ENCODE data around the gene ERLIN1. TPM values are rescaled to one million over a fixed set of nuclear protein-coding genes. Genes with fewer than 3 reads are reported as not detected.

The ERLIN1 gene
- total and polyA plus RNA-seq, 4 donors, result 5.8 to 38.1 (median 27.3) TPM

GRCh38 chr10:100208276-100208675 lies 22.4 kb upstream of the ERLIN1 start:
- DNase-seq, result no peak
- H3K4me1 ChIP-seq (ENCODE audit: control insufficient read depth in 5 of 5, insufficient read depth in 5 of 5, low read length in 5 of 5), result no peaks in the 10 kb centered on the region
- no peaks in the 10 kb centered on the region for H3K9me3 ChIP-seq (ENCODE audit: control insufficient read depth in 4 of 4, insufficient read depth in 3 of 4, low read length in 3 of 4)
- 88 to 90% methylated on average over 9 of the region's 9 CpGs for WGBS, 2 donors
- no peak overlapping the region for H3K9ac ChIP-seq (ENCODE audit: insufficient read depth in 1 of 2, low read length in 2 of 2)
- no peak for ATAC-seq (ENCODE audit: insufficient read depth, low FRiP score)
- peaks cover 13 to 38% (median 26%) of the 10 kb centered on the region in 4 donors for H3K36me3 ChIP-seq (ENCODE audit: control insufficient read depth in 4 of 4, insufficient read depth in 4 of 4, low read length in 4 of 4)
- TF ChIP-seq CTCF (IDR thresholded peaks at IDR 0.05; ENCODE audit: control extremely low read depth, extremely low read depth), result no peak
- no peak overlapping the region for H3K4me3 ChIP-seq
- no peak overlapping the region for H3K27ac ChIP-seq (ENCODE audit: low read depth in 1 of 2, low read length in 1 of 2)
- H3K27me3 ChIP-seq (ENCODE audit: control insufficient read depth in 3 of 3, insufficient read depth in 3 of 3, low read length in 2 of 3), result no peaks in the 10 kb centered on the region

GRCh38 chr10:100204370-100204769 lies 18.5 kb upstream of the ERLIN1 start:
- no peak for TF ChIP-seq CTCF (IDR thresholded peaks at IDR 0.05; ENCODE audit: control extremely low read depth, extremely low read depth)
- WGBS, 2 donors, result 98 to 100% methylated on average over 2 of the region's 2 CpGs

GRCh38 chr10:100201549-100201948 lies 15.7 kb upstream of the ERLIN1 start:
- no peaks in the 10 kb centered on the region for H3K4me1 ChIP-seq (ENCODE audit: control insufficient read depth in 5 of 5, insufficient read depth in 5 of 5, low read length in 5 of 5)
- no peak overlapping the region for H3K27ac ChIP-seq (ENCODE audit: low read depth in 1 of 2, low read length in 1 of 2)
- no peak for TF ChIP-seq CTCF (IDR thresholded peaks at IDR 0.05; ENCODE audit: control extremely low read depth, extremely low read depth)
- H3K27me3 ChIP-seq (ENCODE audit: control insufficient read depth in 3 of 3, insufficient read depth in 3 of 3, low read length in 2 of 3), result no peaks in the 10 kb centered on the region
- ATAC-seq (ENCODE audit: insufficient read depth, low FRiP score) (no peak), DNase-seq (no peak)
- no peak overlapping the region for H3K4me3 ChIP-seq
- H3K36me3 ChIP-seq (ENCODE audit: control insufficient read depth in 4 of 4, insufficient read depth in 4 of 4, low read length in 4 of 4), result peaks cover 14 to 39% (median 28%) of the 10 kb centered on the region in 4 donors
- H3K9ac ChIP-seq (ENCODE audit: insufficient read depth in 1 of 2, low read length in 2 of 2), result no peak overlapping the region
- no peaks in the 10 kb centered on the region for H3K9me3 ChIP-seq (ENCODE audit: control insufficient read depth in 4 of 4, insufficient read depth in 3 of 4, low read length in 3 of 4)
- WGBS, 2 donors, result 95 to 98% methylated on average over 2 of the region's 2 CpGs

More at GRCh38 chr10:100204370-100204769, 18.5 kb upstream of the ERLIN1 start:
- Histone ChIP-seq H3K9me3 (ENCODE audit: control insufficient read depth in 4 of 4, insufficient read depth in 3 of 4, low read length in 3 of 4) (no peaks in the 10 kb centered on the region), H3K27ac (ENCODE audit: low read depth in 1 of 2, low read length in 1 of 2) (no peak overlapping the region), H3K27me3 (ENCODE audit: control insufficient read depth in 3 of 3, insufficient read depth in 3 of 3, low read length in 2 of 3) (no peaks in the 10 kb centered on the region), H3K9ac (ENCODE audit: insufficient read depth in 1 of 2, low read length in 2 of 2) (no peak overlapping the region), H3K4me1 (ENCODE audit: control insufficient read depth in 5 of 5, insufficient read depth in 5 of 5, low read length in 5 of 5) (no peaks in the 10 kb centered on the region), H3K4me3 (no peak overlapping the region), H3K36me3 (ENCODE audit: control insufficient read depth in 4 of 4, insufficient read depth in 4 of 4, low read length in 4 of 4) (peaks cover 12 to 37% (median 26%) of the 10 kb centered on the region in 4 donors)
- ATAC-seq (ENCODE audit: insufficient read depth, low FRiP score) (no peak), DNase-seq (no peak)

- no peak for TF ChIP-seq CTCF (IDR thresholded peaks at IDR 0.05; ENCODE audit: control extremely low read depth, extremely low read depth)
- no peak for DNase-seq
- Histone ChIP-seq H3K9ac (ENCODE audit: insufficient read depth in 1 of 2, low read length in 2 of 2) (no peak overlapping the region), H3K9me3 (ENCODE audit: control insufficient read depth in 4 of 4, insufficient read depth in 3 of 4, low read length in 3 of 4) (no peaks in the 10 kb centered on the region), H3K36me3 (ENCODE audit: control insufficient read depth in 4 of 4, insufficient read depth in 4 of 4, low read length in 4 of 4) (peaks cover 16 to 47% (median 25%) of the 10 kb centered on the region in 4 donors), H3K4me1 (ENCODE audit: control insufficient read depth in 5 of 5, insufficient read depth in 5 of 5, low read length in 5 of 5) (peaks cover 0 to 3% (median 0%) of the 10 kb centered on the region in 5 donors), H3K27ac (ENCODE audit: low read depth in 1 of 2, low read length in 1 of 2) (no peak overlapping the region), H3K4me3 (no peak overlapping the region), H3K27me3 (ENCODE audit: control insufficient read depth in 3 of 3, insufficient read depth in 3 of 3, low read length in 2 of 3) (no peaks in the 10 kb centered on the region)
- WGBS, 2 donors, result 88 to 90% methylated on average over 1 of the region's 1 CpG
- ATAC-seq (ENCODE audit: insufficient read depth, low FRiP score), result no peak
Measured at GRCh38 chr10:100194711-100195110, 8.9 kb upstream of the ERLIN1 start.
